OCI-LY7 (cell line): ENCODE results near the gene JPH2. TPM values are rescaled to one million over a fixed set of nuclear protein-coding genes. Genes with fewer than 3 reads are reported as not detected.

ENCODE experiments used
- BruUV-seq: library from RNA; stranded (reverse); fragments of 400-500 nt; replicated peaks from 2 replicates; lab custom pipeline; 2021; lab: Mats Ljungman, UMichigan
- CTCF ChIA-PET: fragments of 300-600 bp; sonication (Branson Sonifier 250); formaldehyde crosslinking; loops from one replicate; lab custom pipeline; 2022; ENCODE audit warnings: antibody characterized with exemption; ENCODE audit not compliant: unreplicated experiment; lab: Charles Lee
- POLR2A ChIA-PET: fragments of 300-600 bp; sonication (Branson Sonifier 250); formaldehyde crosslinking; loops from one replicate; lab custom pipeline; 2022; ENCODE audit warnings: antibody characterized with exemption; lab: Charles Lee
- DNase-seq: peaks from one replicate; pipeline ENCODE4 v3.0.0-alpha.2; 2015; ENCODE audit warnings: low spot score
- H2AFZ ChIP-seq: fragments of 200-600 bp; sonication (generic), shearing (Covaris generic); 2 replicates; pipeline ENCODE4 v1.6.1; 2014; ENCODE audit warnings: mild to moderate bottlenecking, antibody characterized with exemption, low read length, moderate library complexity
- H3K27ac ChIP-seq: fragments of 200-600 bp; sonication (generic); 2 replicates; pipeline ENCODE4 v1.5.1; 2014; ENCODE audit warnings: mixed run types, low read depth, mild to moderate bottlenecking, moderate library complexity, low read length, inconsistent platforms; ENCODE audit not compliant: poor library complexity, severe bottlenecking
- H3K36me3 ChIP-seq: fragments of 200-600 bp; sonication (generic); 2 replicates; pipeline ENCODE4 v1.6.1; 2014; ENCODE audit warnings: mild to moderate bottlenecking, antibody characterized with exemption, low read length, moderate library complexity, mixed read lengths; ENCODE audit not compliant: insufficient read depth
- H3K4me1 ChIP-seq: fragments of 200-600 bp; sonication (generic); 2 replicates; pipeline ENCODE4 v1.5.1; 2014; ENCODE audit warnings: mild to moderate bottlenecking, low read length; ENCODE audit not compliant: insufficient read depth, poor library complexity, severe bottlenecking
- H3K4me2 ChIP-seq: fragments of 200-600 bp; sonication (generic); 2 replicates; pipeline ENCODE4 v1.6.1; 2014; ENCODE audit warnings: mild to moderate bottlenecking, low read length
- H3K4me3 ChIP-seq: fragments of 200-600 bp; sonication (generic); 2 replicates; pipeline ENCODE4 v1.5.1; 2014; ENCODE audit warnings: mild to moderate bottlenecking, low read depth, low read length; ENCODE audit not compliant: poor library complexity, severe bottlenecking
- H3K79me2 ChIP-seq: fragments of 200-600 bp; sonication (generic); 2 replicates; pipeline ENCODE4 v1.6.1; 2016; ENCODE audit warnings: low read depth, mild to moderate bottlenecking, low read length, moderate library complexity, mixed read lengths; ENCODE audit not compliant: insufficient read depth
- H3K9me2 ChIP-seq: fragments of 200-600 bp; sonication (generic); 2 replicates; pipeline ENCODE4 v1.6.1; 2016; ENCODE audit warnings: mild to moderate bottlenecking, low read length, mixed read lengths; ENCODE audit not compliant: insufficient read depth
- H3K9me3 ChIP-seq: fragments of 200-600 bp; sonication (generic); 2 replicates; pipeline ENCODE4 v1.6.1; 2014; ENCODE audit warnings: mild to moderate bottlenecking, mixed run types, low read length, mixed read lengths
- H4K20me1 ChIP-seq: fragments of 200-600 bp; sonication (generic); 2 replicates; pipeline ENCODE4 v1.6.1; 2014; ENCODE audit warnings: mild to moderate bottlenecking, antibody characterized with exemption, low read length, moderate library complexity, mixed read lengths; ENCODE audit not compliant: insufficient read depth
- CTCF ChIP-seq: fragments of 200-600 bp; sonication (generic); conservative IDR thresholded peaks from 2 replicates; pipeline ENCODE4 v1.5.1; 2014; ENCODE audit warnings: mild to moderate bottlenecking, antibody characterized with exemption, low read length, moderate library complexity, mixed read lengths
- EZH2phosphoT487 ChIP-seq: fragments of 200-600 bp; sonication (generic); IDR thresholded peaks from 2 replicates; pipeline ENCODE4 v1.6.1; 2018; ENCODE audit warnings: low read depth, borderline replicate concordance, mild to moderate bottlenecking, mixed run types, antibody characterized with exemption, low read length, moderate library complexity, mixed read lengths
- intact Hi-C: fragments of 100-400 bp; cut with micrococcal nuclease; formaldehyde crosslinking; loops from one replicate; pipeline ENCODE4 v1.10.0; 2022; ENCODE audit not compliant: unreplicated experiment
- total RNA-seq, 2 experiments: library from RNA; depleted of rRNA in 1 of 2; stranded (reverse); fragments of >200 nt in 1 of 2; shearing (Covaris generic) in 1 of 2; gene quantifications; 2 replicates each; pipeline ENCODE4 v1.2.3, GENCODE V29; 2014 to 2022

JPH2 gene
- total RNA-seq, 2 experiments from 2014 or later, result not detected

- ChIA-PET CTCF (no interaction called here), POLR2A (no interaction called here)
- no peaks in the 10 kb centered on the region for H3K9me3 ChIP-seq
- no peaks in the 10 kb centered on the region for H3K4me1 ChIP-seq
- H3K4me2 ChIP-seq, result no peak overlapping the region
- no peak for DNase-seq
- no TSS peak for BruUV-seq
- H3K36me3 ChIP-seq, result no peaks in the 10 kb centered on the region
- TF ChIP-seq CTCF, result no peak
- TF ChIP-seq EZH2phosphoT487, result no peak
- intact Hi-C loops, result no loop called here
- no peak overlapping the region for H2AFZ ChIP-seq
- H3K79me2 ChIP-seq, result no peaks in the 10 kb centered on the region
- no peaks in the 10 kb centered on the region for H4K20me1 ChIP-seq
- H3K9me2 ChIP-seq, result no peaks in the 10 kb centered on the region
- H3K4me3 ChIP-seq, result no peak overlapping the region
- H3K27ac ChIP-seq, result no peak overlapping the region
Observed at GRCh38 chr20:44066645-44067606, 120.1 kb downstream of the JPH2 start.

- H3K9me2 ChIP-seq, result no peaks in the 10 kb centered on the region
- no peak overlapping the region for H3K4me2 ChIP-seq
- no peaks in the 10 kb centered on the region for H3K9me3 ChIP-seq
- no peaks in the 10 kb centered on the region for H3K79me2 ChIP-seq
- DNase-seq, result no peak
- POLR2A ChIA-PET, result no interaction called here
- TF ChIP-seq CTCF, result no peak
- no peak for TF ChIP-seq EZH2phosphoT487
- intact Hi-C loops, result no loop called here
- H3K27ac ChIP-seq, result no peak overlapping the region
- H3K4me3 ChIP-seq, result no peak overlapping the region
- no TSS peak for BruUV-seq
- H2AFZ ChIP-seq, result no peak overlapping the region
- H3K36me3 ChIP-seq, result no peaks in the 10 kb centered on the region
- H4K20me1 ChIP-seq, result no peaks in the 10 kb centered on the region
- CTCF ChIA-PET, result no interaction called here
- H3K4me1 ChIP-seq, result no peaks in the 10 kb centered on the region
Observed at GRCh38 chr20:44065401-44066340, 121.3 kb downstream of the JPH2 start.
